ENCODE data around the gene CNTN5.

GRCh38 chr11:99425596-99425995, 404.8 kb downstream of the CNTN5 start:
- no peak for TF ChIP-seq POLR2A (IDR thresholded peaks at IDR 0.05)
- no peak for TF ChIP-seq CTCF (IDR thresholded peaks at IDR 0.05 in 4 of 5, conservative IDR thresholded peaks at IDR 0.05 in 1 of 5)

All from gastrocnemius medialis (tissue), 4 donors.